AG08396 (cell line): ENCODE measurements around the gene FBLIM1.

Experiments used
- DNase-seq: peaks from one replicate; pipeline ENCODE4 v3.0.0; 2012; ENCODE audit warnings: low spot score, mixed read lengths

The FBLIM1 gene

GRCh38 chr1:15748690-15749398 is 9.8 kb upstream of the FBLIM1 start:
- no peak for DNase-seq

DNA sequence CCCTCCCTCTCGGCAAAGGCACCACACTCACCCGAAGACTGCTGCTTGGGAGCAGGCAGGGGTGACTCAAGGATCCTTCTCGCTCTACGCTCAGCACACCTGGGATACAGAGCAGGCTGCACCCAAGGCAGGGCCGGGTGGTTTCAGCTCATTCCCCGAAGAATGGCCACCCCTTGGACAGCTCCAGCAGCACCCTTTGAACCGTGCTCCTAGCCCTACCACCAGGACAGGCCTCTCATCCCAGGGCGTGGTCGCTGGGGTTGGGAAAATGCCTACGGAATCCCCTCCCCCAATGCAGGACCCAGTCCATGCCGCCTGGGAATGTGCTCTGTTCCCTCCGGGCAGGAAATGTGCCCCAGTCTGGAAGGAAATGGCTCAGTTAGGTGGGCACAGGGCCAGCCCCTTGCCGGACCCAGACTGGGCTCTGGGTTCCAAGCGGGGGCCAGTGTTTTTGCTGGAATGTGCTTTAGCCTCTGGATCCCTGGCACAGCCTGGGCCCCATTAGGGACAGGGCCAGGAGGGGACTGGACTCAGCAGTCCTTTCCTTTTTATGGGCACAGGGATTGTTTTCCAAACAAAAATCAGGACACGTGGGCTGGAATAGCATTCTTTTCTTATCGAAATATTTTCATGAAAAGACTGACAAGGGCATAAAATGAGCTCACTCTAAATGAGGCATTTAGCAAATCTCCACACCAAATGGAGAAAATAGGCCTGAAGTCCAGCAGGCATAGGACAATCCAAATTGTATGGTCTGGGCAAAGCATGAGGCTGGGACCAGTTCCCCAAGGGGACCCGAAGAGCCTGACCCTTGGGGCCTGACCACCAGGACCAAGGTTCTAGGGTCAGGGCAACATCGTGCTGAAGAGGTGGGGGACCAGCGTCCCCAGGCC is 8.9 kb upstream of the FBLIM1 start:
- no peak for DNase-seq

GRCh38 chr1:15750924-15751323 is 7.7 kb upstream of the FBLIM1 start:
- DNase-seq: no peak

DNA sequence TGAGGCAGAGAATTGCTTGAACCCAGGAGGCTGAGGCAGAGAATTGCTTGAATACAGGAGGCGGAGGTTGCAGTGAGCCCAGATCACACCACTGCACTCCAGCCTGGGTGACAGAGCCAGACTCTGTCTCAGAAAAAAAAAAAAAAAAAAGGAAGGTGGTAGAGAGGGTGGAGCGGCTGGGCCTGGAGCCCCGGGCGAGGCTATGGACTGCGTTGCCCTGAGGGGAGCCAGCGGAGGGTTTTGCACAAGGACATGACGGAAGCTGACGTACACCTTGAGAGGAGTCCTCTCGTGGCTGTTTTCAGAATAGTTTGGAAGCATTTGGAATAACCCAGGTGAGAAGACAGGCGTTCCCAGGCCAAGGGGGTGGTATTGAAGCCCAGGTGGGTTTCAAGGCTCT is 6.9 kb upstream of the FBLIM1 start:
- DNase-seq: no peak

DNA sequence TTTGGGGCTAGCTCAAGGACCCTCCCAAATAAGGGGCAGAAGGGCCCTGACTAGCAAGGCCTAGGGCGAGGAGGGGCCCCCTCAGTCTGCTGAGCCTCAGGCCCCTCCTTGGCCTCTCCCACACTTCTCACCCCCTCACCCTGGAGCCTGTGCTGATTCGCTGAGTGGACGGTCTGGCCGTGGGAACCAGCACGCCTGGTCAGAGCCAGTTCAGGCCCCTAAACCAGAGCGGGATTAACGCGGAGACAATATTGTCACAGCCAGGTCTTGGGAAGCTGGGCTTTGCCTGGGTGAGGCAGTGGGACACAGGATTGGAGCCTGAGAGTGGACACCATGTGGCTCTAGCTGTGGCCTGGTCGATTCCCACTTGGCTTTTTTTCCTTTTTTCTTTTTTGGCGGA is 4.8 kb upstream of the FBLIM1 start:
- DNase-seq: no peak

DNA sequence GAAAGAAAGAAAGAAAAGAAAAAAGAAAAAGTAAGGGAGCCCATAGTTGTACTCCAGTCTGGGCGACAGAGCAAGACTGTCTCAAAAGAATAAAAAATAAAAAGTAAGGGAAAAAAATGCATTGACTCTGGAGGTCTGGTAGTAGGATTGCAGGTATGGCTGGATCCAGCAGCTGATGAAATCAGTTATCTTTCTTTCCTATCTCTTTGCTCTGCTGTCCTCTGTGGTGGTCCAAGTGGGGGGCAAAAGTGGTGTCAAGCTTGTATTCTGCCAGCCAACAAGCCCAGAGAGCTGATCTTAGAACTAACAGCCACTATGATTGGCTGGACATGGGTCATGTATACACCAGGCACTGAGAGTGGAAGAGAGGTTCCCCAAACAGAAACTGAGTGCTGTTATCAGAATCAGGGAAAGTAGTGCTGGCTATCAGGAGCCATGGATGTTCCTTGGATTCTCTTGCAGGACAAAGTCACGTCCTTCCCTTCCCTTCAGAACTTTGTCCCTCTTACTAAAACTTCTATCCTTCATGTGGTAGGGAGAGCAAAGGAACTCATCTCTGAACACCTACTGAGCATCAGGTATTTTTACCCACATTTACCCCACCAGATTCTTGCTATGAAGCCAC is 3.5 kb upstream of the FBLIM1 start:
- no peak for DNase-seq

DNA sequence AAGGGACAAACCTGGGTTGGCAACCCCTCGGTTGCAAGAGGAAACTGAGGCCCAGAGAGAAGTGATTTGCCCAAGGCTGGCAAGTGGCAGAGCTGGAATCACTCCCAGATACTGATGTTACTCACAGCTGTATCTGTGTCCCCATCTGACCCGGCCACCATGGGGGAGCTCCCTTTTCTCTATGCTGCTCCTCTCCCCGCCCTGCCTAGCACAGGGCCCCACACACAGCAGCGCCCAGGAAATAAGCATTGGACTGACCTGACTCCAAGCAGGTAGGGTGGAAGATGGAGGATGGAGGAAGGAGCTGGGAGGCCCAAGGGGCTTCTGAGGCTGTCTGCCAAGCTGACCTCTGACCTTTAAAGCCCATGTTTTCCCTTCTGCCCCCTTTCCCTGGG is 3.0 kb upstream of the FBLIM1 start:
- no peak for DNase-seq

- DNase-seq: no peak
Measured at GRCh38 chr1:15756143-15757015, 2.2 kb upstream of the FBLIM1 start.

DNA sequence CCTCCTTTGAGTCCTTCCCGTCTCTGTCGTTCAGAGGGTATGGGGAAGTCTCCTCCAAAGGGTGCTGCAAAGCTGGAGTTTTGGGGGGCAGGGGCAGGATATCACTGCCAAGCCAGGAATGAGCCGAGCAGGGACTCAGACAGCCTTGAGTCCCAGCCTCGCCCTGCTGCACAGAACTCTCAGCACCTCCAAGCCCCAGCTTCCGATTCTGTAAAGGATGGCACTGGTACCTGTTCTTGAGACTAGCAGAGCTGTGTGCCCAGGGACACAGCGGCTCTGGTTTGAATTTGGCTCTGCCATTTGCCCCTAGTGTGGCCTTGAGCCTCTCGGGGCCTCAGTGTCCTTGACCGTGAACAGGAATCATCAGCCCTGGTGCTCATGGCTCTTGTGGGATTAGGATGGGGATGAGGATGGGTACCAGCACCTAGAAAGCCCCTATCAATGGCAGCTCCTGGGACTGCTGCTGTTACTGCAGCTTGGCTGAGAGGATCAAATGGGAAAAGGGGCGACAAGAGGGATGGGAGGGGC is 1.5 kb upstream of the FBLIM1 start:
- DNase-seq: no peak

GRCh38 chr1:15757575-15758342 is 836 bp upstream of the FBLIM1 start:
- DNase-seq: peak; percentile 23

DNA sequence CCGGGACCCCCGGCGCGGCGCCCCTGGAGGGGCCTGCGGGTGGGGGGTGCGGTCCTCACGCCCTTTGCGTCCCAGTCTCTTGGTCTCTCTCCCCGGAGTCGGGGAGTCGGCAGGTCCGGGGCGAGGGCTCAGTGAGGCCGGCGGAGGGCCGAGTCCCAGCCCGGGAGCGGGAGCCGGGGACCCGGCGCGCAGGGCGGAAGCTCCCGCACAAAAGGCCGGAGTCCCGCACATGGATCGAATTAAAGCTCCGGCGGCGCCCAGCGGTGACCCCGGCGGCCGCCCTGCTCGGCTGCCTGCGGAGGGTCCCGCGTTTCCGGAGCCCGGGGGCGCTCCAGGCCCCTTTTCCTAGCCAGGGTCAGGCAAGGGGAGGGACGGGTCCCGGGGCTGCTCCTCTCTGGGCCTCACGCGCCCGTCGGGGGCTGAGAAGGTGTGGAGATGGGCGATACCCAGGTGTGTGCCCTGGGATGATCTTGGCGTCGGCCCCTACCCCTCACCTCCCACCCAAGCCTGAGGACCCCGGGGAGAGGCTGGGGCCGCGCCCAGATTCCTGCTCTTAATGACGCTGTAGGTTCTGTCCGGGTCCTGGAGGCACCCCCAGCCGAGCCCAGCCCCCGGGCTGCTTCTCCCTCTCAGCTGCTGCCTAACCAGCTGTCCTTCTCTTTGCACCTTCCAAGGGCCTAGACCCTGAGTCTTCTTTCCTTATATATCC is 512 bp downstream of the FBLIM1 start:
- peak; percentile 86 for DNase-seq

GRCh38 chr1:15760520-15761211 is 2.1 kb downstream of the FBLIM1 start:
- DNase-seq: peak; percentile 76

DNA sequence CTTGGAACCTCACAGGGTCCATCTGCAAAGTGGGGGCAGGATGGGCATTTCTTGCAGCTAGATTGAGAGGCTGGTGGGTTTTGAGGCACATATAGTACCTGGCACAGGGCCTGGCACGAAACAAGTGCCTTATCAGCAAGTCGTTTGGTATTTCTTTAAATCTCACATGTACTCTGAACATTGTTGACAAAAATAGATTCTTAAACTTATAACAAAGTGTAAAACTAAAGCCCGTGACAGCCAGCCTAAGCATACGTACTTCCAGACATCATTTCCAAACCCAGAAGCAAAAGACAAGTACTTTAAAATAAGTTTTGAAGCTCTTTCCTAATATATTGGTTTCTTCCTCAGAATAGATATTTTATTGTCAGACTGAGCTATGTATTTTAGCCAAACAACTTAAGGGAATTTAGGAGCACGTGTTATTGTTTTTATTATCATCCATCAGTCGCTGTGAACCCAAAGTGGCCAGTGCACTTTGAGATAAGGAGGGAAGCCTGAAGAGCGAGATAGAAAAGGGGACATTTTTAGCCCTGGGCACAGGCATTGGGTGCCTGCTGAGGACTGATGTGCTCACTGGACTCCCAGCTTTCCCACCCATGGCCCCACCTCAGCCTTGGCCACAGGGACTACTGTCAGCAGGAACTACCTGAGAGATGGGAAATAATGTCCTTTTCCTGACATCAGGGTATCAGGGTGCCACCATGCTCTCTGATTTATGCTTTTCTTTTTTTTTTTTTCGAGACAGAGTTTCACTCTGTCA is 3.0 kb downstream of the FBLIM1 start:
- no peak for DNase-seq

DNA sequence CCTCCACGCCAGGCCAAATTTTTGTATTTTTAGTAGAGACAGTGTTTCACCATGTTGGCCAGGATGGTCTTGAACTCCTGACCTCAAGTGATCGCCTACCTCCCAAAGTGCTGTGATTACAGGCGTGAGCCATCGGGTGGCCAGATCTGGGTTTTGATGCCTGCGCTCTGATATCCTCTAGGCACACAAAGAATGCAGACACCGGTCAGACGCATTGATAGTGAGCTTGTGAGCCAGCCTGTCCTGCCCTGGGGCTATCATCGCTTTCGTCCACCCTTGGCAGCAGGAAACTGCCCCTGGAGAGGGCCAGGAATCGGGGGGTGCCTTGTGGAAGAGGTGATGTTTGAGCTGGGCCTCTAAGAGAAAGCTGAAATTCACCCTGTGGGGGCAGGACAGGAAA is 4.0 kb downstream of the FBLIM1 start:
- no peak for DNase-seq

GRCh38 chr1:15764269-15764764 is 5.7 kb downstream of the FBLIM1 start:
- DNase-seq: no peak

- DNase-seq: no peak
Measured at GRCh38 chr1:15764890-15765289, 6.3 kb downstream of the FBLIM1 start.

GRCh38 chr1:15765495-15766194 is 7.0 kb downstream of the FBLIM1 start:
- DNase-seq: peak; percentile 48

GRCh38 chr1:15767941-15768340 is 9.3 kb downstream of the FBLIM1 start:
- no peak for DNase-seq
